Pulmonary artery endothelial cell (primary cell): ENCODE results near the gene COX8A. TPM values are rescaled to one million over a fixed set of nuclear protein-coding genes. Genes with fewer than 3 reads are reported as not detected.
A peak's percentile ranks its signal among the peaks of the same experiment; 100 is the strongest.

ENCODE experiments used
- DNase-seq: peaks from one replicate; pipeline ENCODE4 v3.0.0-alpha.2; 2011; ENCODE audit warnings: low read depth, low spot score
- total RNA-seq: library from RNA; depleted of rRNA; stranded (reverse); fragments of >200 nt; gene quantifications from 2 replicates; pipeline ENCODE4 v1.2.3, GENCODE V29; 2014

Gene COX8A
- total RNA-seq, 1 donor from 2014 or later, result 308 TPM

DNA sequence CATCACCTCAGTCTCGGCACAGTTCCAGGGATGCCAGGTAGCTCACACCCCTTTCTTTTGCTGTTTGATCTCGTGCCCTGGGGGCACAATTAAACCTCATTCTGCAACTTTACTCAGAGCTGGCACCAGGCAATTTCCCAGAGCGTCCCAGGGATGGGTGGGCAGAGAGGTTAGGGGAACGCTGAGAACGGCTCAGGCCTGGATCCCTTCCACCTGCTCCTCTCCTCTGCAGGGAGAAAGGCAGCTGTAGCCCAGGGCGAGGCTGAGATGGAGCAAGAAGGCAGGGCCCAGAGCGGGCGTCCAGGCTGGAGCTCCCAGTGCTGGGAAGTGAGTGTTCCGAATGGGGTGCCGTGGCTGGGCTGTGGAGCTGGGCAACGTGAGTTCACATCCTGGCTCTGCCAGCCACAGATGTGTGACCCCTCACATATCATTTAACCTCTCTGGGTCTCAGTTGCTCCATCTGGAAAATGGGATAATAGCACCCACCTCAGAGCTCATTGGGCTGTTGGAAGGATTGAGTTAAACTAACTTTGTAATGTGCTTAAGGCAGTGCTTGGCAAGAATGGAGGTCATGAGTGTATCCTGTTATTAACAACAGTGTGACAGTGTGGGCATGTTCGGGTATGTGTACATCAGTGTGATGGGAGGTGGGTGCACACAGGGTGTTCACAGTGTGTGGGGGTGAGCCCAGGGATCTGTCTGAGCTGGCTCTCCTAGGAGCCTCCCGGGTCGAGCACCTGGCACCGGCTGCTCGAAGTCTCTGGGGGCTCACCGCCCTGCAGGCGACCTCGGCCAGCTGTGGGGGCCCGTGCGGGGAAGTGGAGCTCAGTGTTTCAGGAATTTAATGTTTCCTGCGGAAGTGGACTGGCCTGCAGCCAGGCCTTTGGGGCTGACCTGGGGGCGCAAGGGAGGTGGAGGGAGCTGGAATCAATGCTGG is 27.3 kb downstream of the COX8A start:
- DNase-seq, result peak; percentile 7

DNA sequence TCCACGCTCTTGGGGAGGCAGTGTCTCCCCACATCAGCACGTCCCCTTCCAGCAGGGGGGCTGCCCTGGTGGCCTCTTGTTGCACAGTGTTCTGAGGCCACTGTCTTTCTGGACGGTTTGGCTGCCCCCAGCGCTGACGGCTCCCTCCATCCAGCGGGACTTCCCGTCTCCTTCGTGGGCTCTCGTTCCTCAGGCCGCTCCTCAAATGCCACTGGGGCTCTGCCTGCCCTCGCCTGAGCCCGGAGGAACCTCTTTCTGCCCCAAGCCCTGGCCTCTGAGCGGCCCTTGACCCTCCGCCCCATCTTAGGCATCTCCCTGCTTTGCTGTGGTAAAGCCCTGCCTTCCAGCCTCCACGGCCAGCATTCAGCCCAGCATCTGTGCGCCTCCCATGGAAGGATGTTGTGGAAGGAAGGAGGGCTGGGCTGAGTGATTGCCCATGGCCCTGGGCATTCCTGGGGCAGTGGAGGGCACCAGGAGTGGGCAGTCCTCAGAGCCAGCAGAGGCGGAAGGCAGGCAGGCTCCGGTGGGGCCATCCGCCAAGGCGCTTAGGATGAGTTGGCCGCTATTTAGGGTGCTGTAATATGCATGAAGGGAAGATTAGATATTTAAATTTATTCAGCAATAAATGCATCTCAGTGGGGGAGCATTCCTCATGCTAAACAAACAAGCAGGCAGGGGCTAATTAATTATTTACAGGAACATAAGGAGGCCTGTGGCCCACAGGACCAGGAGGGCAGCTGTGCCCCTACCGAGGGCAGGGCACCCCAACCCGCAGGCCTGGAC is 29.6 kb downstream of the COX8A start:
- DNase-seq, result no peak

DNA sequence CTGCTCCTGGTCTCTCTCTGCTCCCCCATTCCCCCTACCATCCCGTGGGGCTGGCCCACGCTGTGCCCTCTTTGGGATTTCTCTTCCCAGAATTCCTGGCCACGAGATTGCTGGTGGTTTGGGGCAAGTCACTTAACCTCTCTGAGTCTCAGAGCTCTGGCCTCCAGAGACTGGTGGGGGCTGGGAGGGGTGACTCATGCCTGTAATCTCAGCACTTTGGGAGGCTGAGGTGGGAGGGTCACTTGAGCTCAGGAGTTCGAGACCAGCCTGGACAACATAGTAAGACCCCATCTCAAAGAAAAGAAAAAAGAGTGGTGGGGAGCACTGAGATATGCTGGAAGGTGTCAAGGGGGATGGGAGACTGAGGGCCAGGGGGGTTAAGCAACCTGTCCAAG is 30.2 kb downstream of the COX8A start:
- DNase-seq, result no peak

DNA sequence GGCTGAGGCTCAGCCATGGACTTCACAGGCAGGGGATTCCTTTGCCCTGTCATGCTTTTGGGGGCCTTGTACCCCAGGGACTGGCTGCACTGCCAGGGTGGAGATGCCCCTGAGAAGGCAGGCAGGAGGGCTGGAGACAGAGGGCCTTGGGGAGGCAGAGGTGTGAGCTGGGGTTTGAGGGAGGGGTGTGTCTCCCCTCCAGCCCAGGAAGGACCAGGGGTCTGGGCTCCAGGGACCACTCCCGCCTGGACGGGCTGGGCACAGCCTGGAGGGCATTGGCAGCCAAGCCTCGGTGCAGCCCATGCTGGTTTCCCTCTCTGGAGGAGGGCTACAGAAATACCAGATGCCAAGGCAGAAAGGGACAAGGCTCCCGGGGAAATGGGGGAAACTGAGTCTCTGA is 31.3 kb downstream of the COX8A start:
- DNase-seq, result no peak

DNA sequence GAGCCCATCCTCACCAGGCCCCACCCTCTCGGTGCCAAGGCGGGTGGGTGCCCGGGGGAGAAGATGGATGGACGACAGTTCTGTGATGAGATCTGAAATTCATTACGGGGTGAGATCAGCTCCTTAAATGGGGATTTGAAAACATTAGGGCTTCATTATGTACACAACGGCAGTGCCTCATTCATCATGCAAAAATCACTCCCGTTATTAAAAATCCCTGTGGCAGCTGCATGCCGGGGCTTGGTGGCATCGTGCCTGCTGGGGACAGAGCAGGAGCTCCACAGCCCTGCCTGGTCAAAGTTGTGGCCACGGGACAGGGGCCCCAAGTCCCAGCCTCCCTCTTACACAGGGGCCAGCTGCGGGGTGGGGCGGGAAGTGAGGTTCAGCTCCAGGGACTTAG is 32.0 kb downstream of the COX8A start:
- no peak for DNase-seq

DNA sequence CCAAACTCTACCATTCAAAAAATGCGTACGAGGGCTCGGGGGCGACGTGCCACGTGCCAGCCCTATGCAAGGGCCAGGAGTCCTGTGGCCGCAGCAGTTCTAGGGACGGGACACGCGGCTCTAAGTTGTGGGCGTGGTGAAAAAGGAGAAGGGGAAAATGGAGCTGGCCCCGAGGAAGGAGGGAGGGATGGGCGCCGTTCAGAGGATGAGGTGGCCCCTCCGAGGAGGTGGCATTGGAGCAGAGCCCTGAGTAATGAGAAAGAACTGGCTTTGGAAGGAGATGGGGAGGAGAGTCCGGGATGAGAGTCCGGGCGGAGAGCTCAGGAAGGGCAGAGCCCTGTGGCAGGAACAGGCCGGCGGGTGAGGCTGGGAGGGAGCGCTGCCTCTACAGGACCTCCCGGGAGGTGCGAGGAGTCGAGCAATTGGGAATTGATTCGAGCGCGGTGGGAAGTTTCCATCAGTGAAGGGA is 32.8 kb downstream of the COX8A start:
- no peak for DNase-seq

DNA sequence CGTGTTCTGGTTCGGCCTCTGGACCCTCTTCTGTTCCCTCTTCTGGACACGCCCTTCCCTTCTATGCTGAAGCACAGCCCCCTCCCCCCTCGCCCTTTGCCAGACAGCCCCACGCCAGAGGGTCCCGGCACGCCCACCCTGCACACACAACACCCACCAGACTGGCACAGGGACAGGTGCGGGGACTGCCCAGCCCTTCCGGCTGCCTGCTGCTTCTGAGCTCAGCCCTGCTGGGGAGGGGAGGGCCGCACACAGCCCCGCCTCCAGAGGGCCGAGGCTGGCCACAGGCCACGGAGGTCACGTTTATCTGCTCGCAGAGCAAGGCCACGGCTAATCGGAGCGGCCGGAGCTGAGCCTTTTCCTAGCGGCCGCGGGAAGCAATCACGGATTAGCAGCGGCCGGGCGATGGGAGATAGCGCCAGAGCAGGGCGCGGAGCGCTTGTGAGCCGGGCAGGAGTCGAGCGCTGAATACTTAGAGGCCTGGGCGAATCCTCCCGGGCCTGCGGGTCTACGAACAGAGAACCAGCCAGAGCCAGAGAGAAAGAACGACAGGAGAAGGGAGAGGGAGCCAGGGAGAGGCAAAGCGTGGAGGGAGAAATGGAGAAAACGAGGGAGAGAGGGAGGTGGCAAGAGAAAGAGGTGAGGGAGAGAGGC is 33.3 kb downstream of the COX8A start:
- peak; percentile 5 for DNase-seq

DNA sequence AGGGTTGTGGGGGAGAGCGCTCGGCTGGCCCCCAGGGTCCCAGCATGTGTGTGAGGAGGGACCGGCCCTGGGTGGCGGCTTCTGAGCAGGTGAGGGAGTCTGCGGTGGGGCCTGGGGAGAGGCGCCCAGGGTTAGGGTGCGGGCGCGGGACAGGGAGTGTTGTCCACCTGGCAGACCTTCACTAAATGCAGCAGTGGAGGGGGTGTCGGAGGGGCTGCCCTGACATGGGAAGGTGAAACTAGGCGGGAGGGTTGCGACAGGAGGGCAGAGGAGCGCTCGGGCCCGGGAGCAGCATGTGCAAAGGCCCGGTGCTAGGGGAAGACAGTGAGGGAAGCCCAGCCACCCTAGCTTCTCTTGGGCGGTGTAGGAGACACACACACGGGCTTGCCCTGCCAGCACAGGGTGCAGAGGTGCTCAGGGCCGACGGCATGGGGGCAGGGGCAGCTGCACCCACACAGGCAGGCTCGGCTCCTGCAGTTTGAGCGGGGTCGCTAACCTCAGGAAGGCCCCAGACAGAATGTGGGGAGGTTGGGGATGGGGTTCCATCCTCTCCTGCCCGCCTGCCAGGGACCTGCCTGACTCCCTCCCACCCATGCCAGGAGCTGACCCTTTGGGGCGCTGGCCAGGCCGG is 34.0 kb downstream of the COX8A start:
- DNase-seq, result no peak

DNA sequence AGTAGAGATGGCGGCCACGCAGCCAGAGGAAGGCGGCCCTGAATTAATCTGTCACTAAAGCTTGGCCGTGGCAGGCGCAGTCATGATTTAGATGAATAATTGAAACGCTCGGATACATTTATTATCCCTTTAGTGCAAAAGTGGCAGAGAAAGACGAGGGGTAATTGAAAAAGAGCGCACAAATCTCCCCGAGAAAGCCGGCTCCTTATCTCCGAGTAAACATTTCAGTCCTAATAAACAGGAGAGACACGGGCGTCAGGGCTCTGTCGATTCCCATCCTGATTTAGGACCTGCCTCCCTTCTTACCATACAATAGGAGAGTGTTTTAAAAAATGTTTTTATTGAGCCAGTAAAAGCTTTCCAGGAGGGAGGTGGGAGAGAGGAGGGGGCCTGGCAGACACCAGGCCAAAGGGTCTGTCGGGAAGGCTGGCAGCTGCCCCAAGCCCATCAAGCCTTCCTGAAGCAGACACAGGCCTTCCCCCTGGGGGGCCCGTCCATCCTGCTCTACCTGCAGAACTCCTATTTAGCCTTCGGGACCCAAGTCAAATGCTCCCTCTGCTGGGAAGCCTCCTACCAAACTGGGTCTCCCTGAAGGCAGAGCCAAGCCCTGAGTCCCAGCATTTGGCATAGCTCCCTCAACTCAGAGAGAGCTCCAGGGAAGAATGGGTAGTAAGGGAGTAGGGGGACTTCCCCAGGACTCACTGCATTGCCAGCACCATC is 34.7 kb downstream of the COX8A start:
- no peak for DNase-seq

DNA sequence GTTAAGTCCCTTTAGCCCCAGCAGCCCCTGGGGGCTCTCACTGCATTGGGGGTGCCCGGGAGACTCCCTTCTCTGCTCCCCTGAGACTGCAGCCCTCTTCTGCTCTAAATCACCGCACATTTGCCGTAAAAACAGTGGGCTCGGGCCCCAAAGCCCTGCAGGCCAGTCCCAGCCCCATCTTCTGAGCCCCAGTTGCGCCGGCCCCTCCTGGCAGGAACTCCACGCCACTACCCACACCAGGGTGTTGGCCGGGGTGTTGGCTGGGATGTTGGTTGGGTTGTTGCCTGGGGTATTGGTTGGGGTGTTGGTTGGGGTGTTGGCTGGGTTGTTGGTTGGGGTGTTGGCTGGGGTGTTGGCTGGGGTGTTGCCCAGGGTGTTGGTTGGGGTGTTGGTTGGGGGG is 35.3 kb downstream of the COX8A start:
- no peak for DNase-seq

DNA sequence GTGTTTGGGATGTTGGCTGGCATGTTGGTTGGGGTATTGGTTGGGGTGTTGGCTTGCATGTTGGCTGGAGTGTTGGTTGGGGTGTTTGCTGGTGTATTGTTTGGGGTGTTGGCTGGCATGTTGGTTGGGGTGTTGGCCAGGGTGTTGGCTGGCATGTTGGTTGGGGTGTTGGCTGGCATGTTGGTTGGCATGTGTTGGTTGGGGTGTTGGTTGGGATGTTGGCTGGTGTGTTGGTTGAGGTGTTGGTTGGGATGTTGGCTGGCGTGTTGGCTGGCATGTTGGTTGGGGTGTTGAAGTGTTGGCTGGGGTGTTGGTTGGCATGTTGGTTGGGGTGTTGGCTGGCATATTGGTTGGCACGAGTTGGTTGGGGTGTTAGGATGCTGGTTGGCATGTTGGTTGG is 36.4 kb downstream of the COX8A start:
- DNase-seq, result no peak

DNA sequence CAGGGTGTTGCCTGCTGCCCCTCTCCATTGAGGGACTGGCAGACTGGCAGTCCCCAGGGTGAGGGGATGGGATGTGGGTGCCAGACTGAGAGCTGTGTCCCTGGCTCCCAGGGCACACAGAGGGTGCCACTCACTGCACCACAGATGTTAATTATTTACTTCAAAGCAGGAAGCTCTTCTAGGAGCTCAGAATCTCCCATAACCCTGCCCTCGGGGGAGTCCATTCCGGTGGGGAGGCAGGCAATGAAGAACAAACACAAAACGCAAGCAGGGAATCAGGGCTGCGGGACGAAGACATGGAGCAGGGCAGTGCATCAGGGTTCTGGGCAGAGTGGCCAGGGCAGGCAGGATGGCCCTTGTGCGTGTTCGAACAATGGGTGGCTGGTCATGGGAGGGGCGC is 37.0 kb downstream of the COX8A start:
- DNase-seq, result no peak

DNA sequence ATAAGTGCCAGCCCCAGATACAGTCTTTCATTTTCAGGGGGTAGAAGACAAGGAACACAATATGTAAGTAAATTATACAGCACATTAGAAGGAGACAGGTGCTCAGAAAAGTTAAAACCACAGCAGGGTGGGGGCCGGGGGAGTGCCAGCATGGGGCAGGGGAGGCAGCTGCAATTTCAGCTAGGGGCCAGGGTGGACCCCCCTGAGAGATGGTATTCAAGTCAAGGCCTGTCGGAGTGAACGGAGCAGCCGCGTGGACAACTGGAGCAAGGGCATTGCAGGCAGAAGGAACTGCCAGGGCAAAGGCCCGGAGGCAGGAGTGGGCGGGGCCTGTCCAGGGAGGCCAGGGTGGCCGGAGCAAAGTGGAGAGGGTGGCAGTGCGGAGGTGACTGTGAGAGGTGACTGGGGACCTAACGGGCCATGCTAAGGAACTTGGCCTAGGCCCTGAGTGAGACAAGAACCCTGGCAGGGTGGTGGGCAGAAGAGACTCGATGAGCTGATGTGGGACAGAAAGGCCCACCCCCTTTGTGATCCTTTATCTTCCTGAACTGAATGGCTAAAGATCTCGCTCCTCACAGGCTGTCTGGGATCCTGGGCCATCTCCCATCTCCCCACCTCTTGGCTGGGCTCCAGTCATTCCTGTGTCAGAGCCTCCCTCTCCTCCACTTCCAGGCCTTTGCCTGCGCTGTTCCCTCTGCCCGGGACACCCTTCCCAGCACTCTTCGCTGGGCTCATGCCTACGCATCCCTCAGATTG is 38.9 kb downstream of the COX8A start:
- DNase-seq, result no peak

DNA sequence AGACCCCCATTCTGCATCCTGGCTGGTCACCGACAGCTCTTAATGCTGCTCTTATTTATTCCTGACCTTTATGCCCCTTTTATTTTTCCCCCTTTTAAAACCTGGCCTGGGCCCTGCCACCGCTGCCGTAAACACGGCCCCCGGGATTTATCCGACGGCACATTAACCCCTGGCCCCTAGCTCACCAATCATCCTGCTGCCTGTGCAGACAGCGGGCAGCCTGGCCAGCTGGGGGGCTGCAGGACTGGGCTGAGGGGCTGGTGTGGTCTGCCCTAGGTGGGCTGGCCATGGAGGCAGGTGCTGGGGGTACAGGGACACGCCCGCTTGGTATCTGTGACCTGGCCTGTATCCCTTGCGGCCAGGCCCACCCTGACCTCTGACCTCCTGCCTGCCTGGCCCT is 39.9 kb downstream of the COX8A start:
- no peak for DNase-seq

DNA sequence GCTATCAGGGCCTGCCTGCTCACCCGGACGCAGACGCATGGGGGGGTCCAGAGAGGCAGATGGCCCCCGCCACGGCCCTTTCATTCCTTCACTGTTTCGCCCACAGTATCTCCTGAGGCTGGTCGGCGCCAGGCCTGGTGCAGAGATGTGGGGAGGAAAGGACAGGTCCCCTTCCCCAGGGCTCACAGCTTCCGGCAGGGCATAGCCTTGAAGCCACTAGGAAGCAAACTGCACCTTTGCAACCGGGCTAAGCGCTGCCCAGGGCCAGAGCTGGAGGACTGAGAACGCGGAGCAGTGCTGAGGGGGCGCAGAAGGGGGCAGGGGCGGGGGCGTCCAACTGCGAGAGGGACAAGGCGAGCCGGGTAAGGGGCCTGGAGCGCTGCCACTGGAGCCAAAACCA is 41.1 kb downstream of the COX8A start:
- no peak for DNase-seq

DNA sequence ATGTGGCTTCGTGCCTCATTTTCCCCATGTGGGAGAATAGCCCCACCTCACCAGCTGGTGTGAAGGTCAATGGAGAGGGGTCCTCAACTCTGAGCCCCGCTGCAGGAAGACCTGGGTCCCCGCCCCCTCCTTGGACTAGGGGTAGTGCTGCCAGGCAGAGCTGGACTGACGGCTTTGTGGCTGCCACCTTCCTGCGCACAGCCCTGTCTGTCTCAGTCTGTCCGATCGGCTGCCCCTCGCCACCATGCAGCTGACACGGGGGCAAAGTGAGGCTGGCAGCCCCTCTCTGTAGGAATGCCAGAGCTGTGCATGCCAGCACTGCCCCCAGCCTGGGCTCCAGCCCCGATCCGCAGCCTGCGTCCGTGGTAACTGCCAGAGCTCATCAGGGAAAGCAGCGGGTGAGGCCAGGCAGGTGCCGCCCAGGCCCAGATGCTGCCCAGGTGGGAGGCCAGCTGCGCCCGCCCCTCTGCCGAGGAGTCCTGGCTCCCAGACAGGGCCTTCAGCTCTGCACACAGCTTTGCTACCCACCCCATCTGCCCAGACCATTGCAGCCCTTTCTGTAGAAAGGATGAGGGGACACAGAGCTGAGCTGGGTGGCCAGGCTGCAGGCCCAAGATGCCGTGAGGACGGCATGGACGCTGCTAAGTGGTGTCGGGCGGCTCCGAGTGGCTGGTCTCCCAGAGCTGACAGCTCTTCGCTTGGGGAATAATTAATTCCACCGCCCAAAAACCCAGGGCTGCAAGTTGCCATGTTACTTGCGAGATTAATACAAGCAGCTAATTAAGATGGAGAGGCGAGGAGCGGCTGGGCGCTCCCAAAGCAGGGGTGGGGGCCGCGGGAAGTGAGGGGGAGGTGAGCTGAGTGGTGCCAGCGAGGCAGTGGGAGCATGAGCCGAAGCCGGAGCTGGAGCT is 41.8 kb downstream of the COX8A start:
- no peak for DNase-seq

DNA sequence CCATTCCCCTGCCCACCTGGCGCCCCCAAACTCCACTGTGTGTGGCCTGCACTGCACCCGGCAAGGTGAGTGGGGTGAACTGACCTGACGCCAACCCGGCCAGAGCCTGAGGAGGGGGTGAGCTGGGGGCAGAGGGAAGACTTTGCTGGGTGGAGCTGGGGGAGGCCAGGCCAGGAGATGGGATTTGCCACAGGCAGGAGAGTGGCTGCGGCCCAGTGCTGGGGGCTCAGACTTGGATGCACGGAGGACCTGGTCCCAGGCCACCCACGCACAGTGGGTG is 43.5 kb downstream of the COX8A start:
- no peak for DNase-seq

DNA sequence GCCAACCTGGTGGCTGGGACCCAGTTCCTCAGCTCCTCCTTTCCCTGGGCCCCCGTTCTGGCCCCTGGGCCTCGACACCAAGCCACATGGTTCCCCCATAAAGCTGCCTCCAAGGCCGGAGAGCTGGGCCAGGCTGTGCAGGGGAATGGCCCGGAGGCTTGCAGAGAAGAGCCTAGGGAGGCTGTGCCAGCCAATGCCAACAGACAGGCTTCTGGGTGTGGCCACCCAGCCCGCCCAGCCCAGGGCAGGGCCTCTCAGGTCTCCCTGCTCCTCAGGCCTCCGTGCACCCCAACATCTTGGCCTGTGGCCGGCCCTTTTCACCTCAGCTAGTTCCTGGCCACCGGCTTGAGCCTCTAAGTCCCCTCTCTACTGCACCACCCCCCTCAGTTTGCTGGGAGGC is 43.9 kb downstream of the COX8A start:
- DNase-seq, result no peak
